Neutrophil (primary cell): ENCODE measurements around the gene CRELD1.

Experiments
- H3K27ac ChIP-seq: fragments of 200-600 bp; sonication (generic); 2 replicates; pipeline ENCODE4 v1.5.1; 2016; ENCODE audit warnings: mild to moderate bottlenecking, moderate library complexity
- H3K27me3 ChIP-seq: fragments of 200-600 bp; sonication (generic); 2 replicates; pipeline ENCODE4 v1.6.0; 2016; ENCODE audit warnings: mild to moderate bottlenecking
- H3K36me3 ChIP-seq: fragments of 200-600 bp; sonication (generic); 2 replicates; pipeline ENCODE4 v1.5.1; 2017
- H3K4me1 ChIP-seq, 2 experiments: fragments of 200-600 bp in 1 of 2; sonication (generic) in 1 of 2; 1 replicate in 1 of 2; 2 replicates in 1 of 2; pipeline versions ENCODE4 v1.5.1 to v1.6.1; 2013 to 2016; ENCODE audit warnings: low read depth in 1 of 2, low read length in 1 of 2, mild to moderate bottlenecking in 1 of 2, moderate library complexity in 1 of 2; ENCODE audit not compliant: control insufficient read depth in 1 of 2, insufficient read depth in 1 of 2
- H3K4me3 ChIP-seq, 2 experiments: fragments of 200-600 bp in 1 of 2; sonication (generic) in 1 of 2; 1 replicate in 1 of 2; 2 replicates in 1 of 2; pipeline ENCODE4 v1.5.1; 2013 to 2016; ENCODE audit warnings: low read depth in 1 of 2, low read length in 1 of 2, mild to moderate bottlenecking in 1 of 2, moderate library complexity in 1 of 2
- H3K9me3 ChIP-seq: fragments of 200-600 bp; sonication (generic); 2 replicates; pipeline ENCODE4 v1.5.1; 2016
- CTCF ChIP-seq: fragments of 200-600 bp; sonication (generic); IDR thresholded peaks from 2 replicates; pipeline ENCODE4 v1.5.1; 2016; ENCODE audit warnings: antibody characterized with exemption

The CRELD1 gene

GRCh38 chr3:9914559-9915253, 18.9 kb upstream of the CRELD1 start:
- Histone ChIP-seq H3K27ac (no peak overlapping the region), H3K4me3 (peak overlapping the region; percentile 66 to 70), H3K4me1 (peaks cover 32 to 34% of the 10 kb centered on the region in 2 experiments), H3K36me3 (no peaks in the 10 kb centered on the region), H3K9me3 (no peaks in the 10 kb centered on the region), H3K27me3 (no peaks in the 10 kb centered on the region)
- TF ChIP-seq CTCF = no peak

GRCh38 chr3:9915254-9916141, 18.1 kb upstream of the CRELD1 start:
- TF ChIP-seq CTCF = no peak
- Histone ChIP-seq H3K4me3 (peak overlapping the region; percentile 66 to 70), H3K36me3 (no peaks in the 10 kb centered on the region), H3K9me3 (no peaks in the 10 kb centered on the region), H3K4me1 (peaks cover 32 to 34% of the 10 kb centered on the region in 2 experiments), H3K27me3 (no peaks in the 10 kb centered on the region), H3K27ac (peak overlapping the region; percentile 58)

- H3K27me3 ChIP-seq = no peaks in the 10 kb centered on the region
- H3K4me3 ChIP-seq = peak overlapping the region; percentile 14 to 70
- H3K27ac ChIP-seq = no peak overlapping the region
- no peak for TF ChIP-seq CTCF
- H3K36me3 ChIP-seq = no peaks in the 10 kb centered on the region
- peaks cover 32 to 34% of the 10 kb centered on the region in 2 experiments for H3K4me1 ChIP-seq
- no peaks in the 10 kb centered on the region for H3K9me3 ChIP-seq
These were observed 17.3 kb upstream of the CRELD1 start for GRCh38 chr3:9916346-9916733.

GRCh38 chr3:9916734-9917680, 16.6 kb upstream of the CRELD1 start, which contains the start of gene IL17RC:
TSS of gene IL17RC (plus strand) at chr3:9917098. CDS start at chr3:9917316, 218 bp downstream.
- Histone ChIP-seq H3K9me3 (no peaks in the 10 kb centered on the region), H3K27me3 (no peaks in the 10 kb centered on the region), H3K27ac (no peak within 1 kb of the TSS), H3K36me3 (no peaks in the 10 kb centered on the region), H3K4me1 (peaks cover 32% of the 10 kb centered on the region in 2 experiments), H3K4me3 (peak within 1 kb of the TSS; percentile 66 to 70)
- TF ChIP-seq CTCF = no peak

GRCh38 chr3:9917820-9918219, 15.8 kb upstream of the CRELD1 start:
- Histone ChIP-seq H3K4me1 (peaks cover 28 to 29% of the 10 kb centered on the region in 2 experiments), H3K36me3 (no peaks in the 10 kb centered on the region), H3K27ac (no peak overlapping the region), H3K9me3 (no peaks in the 10 kb centered on the region), H3K4me3 (no peak overlapping the region), H3K27me3 (no peaks in the 10 kb centered on the region)
- no peak for TF ChIP-seq CTCF
